Chondrocyte (in vitro differentiated cells): ENCODE data around the gene GADD45G. TPM values are rescaled to one million over a fixed set of nuclear protein-coding genes. Genes with fewer than 3 reads are reported as not detected.
A peak's percentile ranks its signal among the peaks of the same experiment; 100 is the strongest.

ENCODE experiments used
- DNase-seq: peaks from one replicate; pipeline ENCODE4 v3.0.0; 2021; ENCODE audit warnings: mixed read lengths, low spot score
- H3K27ac Mint-ChIP-seq: one replicate; pipeline ENCODE4 v1.8.0; 2021; ENCODE audit warnings: mild to moderate bottlenecking, moderate library complexity, mixed read lengths; ENCODE audit not compliant: unreplicated experiment
- H3K27me3 Mint-ChIP-seq: 2 replicates; pipeline ENCODE4 v1.8.0; 2021; ENCODE audit warnings: low read depth, mixed read lengths
- H3K36me3 Mint-ChIP-seq: 2 replicates; pipeline ENCODE4 v1.8.0; 2021; ENCODE audit warnings: low read depth, mixed read lengths
- H3K4me1 Mint-ChIP-seq: 2 replicates; pipeline ENCODE4 v1.8.0; 2021; ENCODE audit warnings: low read depth, mild to moderate bottlenecking, mixed read lengths
- H3K4me3 Mint-ChIP-seq: one replicate; pipeline ENCODE4 v1.8.0; 2021; ENCODE audit warnings: mild to moderate bottlenecking, moderate library complexity, mixed read lengths; ENCODE audit not compliant: unreplicated experiment
- H3K9me3 Mint-ChIP-seq: 2 replicates; pipeline ENCODE4 v1.8.0; 2021; ENCODE audit warnings: low read depth, mixed read lengths
- total RNA-seq: library from RNA; stranded (reverse); gene quantifications from 3 replicates; pipeline ENCODE4 v1.2.1, GENCODE V29; 2021
- TF ChIP-seq, protein P1 (sequence below): fragments of 200-600 bp; sonication (generic); IDR thresholded peaks from 2 replicates; pipeline ENCODE4 v1.5.0; 2021; ENCODE audit warnings: antibody characterized with exemption, mild to moderate bottlenecking, moderate library complexity

GADD45G gene
- total RNA-seq, 1 donor from 2014 or later = 4.6 TPM

DNA sequence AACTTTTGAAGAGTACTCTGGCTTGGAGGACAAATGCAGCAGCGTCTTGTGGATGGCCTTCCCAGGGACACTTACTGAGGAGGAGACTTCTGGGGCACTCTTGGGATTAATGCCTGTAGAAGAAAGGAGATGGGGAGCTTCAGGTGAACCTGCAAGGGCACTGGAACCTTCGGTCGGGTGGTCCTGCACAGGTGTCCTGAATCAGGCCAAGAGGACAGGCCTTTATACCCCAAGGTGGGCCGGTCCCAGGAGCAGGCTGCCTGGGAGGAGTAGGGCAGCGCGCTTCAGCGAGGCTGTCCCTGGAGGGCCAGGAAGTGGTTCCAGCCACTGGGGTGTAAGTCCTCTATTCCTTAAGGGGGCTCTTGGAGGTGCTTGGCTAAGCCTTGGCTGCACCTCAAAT is 27.9 kb downstream of the GADD45G start:
- H3K4me1 Mint-ChIP-seq = peaks cover 7% of the 10 kb centered on the region
- peaks cover 20% of the 10 kb centered on the region for H3K27me3 Mint-ChIP-seq
- DNase-seq = peak; percentile 87
- TF ChIP-seq, protein P1, sequence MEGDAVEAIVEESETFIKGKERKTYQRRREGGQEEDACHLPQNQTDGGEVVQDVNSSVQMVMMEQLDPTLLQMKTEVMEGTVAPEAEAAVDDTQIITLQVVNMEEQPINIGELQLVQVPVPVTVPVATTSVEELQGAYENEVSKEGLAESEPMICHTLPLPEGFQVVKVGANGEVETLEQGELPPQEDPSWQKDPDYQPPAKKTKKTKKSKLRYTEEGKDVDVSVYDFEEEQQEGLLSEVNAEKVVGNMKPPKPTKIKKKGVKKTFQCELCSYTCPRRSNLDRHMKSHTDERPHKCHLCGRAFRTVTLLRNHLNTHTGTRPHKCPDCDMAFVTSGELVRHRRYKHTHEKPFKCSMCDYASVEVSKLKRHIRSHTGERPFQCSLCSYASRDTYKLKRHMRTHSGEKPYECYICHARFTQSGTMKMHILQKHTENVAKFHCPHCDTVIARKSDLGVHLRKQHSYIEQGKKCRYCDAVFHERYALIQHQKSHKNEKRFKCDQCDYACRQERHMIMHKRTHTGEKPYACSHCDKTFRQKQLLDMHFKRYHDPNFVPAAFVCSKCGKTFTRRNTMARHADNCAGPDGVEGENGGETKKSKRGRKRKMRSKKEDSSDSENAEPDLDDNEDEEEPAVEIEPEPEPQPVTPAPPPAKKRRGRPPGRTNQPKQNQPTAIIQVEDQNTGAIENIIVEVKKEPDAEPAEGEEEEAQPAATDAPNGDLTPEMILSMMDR = no peak
- H3K27ac Mint-ChIP-seq = no peak overlapping the region
- H3K9me3 Mint-ChIP-seq = no peaks in the 10 kb centered on the region
- H3K4me3 Mint-ChIP-seq = no peak overlapping the region
- no peaks in the 10 kb centered on the region for H3K36me3 Mint-ChIP-seq

DNA sequence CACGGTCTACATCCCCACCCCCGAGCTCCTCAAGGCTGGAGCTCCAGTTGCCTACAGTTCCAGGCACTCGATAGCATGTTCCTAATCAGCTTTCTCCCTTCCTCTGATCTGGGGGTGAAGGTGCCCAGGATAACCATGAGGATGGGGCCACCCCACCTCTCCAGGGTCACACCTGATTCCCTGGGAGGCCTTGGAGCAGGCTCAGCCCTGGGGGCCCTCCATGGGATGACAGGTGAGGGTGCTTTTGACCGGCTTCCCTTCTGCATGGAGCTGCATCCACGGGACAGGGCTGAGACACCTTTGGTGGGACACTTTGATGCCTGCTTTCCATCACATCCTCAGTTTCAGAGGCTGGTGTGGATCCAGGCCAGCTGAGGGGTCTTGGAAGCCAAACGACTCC is 28.6 kb downstream of the GADD45G start:
- Mint-ChIP-seq H3K27ac (no peak overlapping the region), H3K4me3 (no peak overlapping the region), H3K27me3 (peaks cover 22% of the 10 kb centered on the region), H3K36me3 (no peaks in the 10 kb centered on the region), H3K9me3 (no peaks in the 10 kb centered on the region), H3K4me1 (peaks cover 7% of the 10 kb centered on the region)
- TF ChIP-seq, protein P1 = no peak
- DNase-seq = peak; percentile 51

DNA sequence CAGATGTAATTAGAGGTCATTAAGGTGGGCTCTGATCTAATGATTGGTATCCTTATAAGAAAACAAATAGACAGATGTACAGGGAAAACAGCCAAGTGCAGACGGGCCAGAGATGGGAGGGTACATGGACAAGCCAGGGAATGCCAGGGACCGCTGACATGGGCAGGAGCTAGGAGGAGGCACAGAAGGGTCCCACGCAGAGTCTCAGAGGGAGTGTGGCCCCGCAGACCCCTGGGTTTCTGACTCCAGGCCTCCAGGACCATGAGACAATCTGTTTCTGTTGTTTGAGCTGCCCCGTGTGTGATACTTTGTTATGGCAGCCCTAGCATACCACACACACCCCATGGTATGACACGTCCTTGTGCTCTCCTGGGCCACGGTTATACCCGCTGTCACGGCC is 29.1 kb downstream of the GADD45G start:
- H3K4me1 Mint-ChIP-seq = peaks cover 7% of the 10 kb centered on the region
- no peaks in the 10 kb centered on the region for H3K9me3 Mint-ChIP-seq
- H3K27me3 Mint-ChIP-seq = peaks cover 17% of the 10 kb centered on the region
- no peak overlapping the region for H3K27ac Mint-ChIP-seq
- no peaks in the 10 kb centered on the region for H3K36me3 Mint-ChIP-seq
- TF ChIP-seq, protein P1 = no peak
- DNase-seq = peak; percentile 57
- no peak overlapping the region for H3K4me3 Mint-ChIP-seq

DNA sequence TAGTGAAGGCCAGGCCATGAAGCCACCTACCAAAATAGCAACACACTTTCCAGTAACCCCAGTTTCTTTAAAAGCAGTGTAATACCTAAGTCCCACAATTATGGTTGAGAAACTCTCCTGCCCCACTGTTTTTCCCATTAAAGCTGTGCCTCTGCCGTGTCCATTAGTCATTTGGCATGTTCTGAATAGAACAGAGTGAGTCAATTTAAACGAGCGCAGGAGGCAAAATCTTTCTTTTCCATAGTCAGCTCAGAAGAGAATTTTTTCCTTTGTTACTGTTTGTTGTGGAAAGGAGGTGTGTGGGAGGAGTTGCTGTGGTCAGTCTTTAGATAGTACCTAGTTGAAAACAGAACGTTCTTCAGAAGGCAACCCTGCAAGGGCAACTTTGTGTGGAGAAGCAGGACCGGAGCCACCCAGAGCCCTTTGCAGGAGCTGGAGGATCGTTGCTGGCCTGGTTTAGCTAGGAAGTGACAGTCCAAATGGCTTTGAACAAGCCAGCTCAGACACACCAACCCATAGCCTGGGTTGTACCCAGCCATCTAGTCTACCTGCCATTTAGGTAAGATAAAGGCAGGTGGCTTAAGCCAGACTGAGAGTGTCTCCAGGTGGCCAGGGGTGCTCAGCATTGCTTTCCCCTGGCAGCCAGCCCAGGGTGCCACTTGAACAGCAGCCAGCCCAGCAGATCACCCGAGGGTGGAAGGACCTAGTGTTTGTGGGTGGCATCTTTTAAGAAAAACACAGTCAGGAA is 30.4 kb downstream of the GADD45G start:
- Mint-ChIP-seq H3K27ac (no peak overlapping the region), H3K9me3 (no peaks in the 10 kb centered on the region)
- no peak for DNase-seq

DNA sequence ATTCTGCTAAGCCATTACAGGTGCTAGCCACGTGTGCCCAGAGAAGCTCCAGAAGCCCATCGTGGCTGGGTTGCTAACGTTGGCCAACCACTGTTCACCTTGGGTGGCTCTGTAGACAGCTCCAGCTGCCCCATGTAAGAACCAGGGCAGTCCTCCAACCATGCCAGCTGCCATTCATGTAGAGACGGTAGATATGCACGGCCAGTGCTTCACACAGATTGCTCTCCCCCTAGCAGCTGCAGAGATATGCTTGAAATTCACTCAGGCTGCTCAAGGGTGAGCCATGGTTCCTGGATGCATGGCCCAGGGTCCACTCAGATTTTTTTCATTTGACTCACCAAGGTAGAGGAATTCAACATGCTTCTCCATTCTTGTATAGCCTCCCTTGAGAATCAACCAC is 31.0 kb downstream of the GADD45G start:
- no peak overlapping the region for H3K4me3 Mint-ChIP-seq

More for the DNA sequence above, 30.4 kb downstream of the GADD45G start:
- H3K4me1 Mint-ChIP-seq = peaks cover 15% of the 10 kb centered on the region
- no peaks in the 10 kb centered on the region for H3K36me3 Mint-ChIP-seq
- H3K4me3 Mint-ChIP-seq = no peak overlapping the region
- TF ChIP-seq, protein P1 = no peak
- peaks cover 10% of the 10 kb centered on the region for H3K27me3 Mint-ChIP-seq

More for the DNA sequence above, 31.0 kb downstream of the GADD45G start:
- H3K9me3 Mint-ChIP-seq = no peaks in the 10 kb centered on the region
- no peak for DNase-seq
- peaks cover 15% of the 10 kb centered on the region for H3K4me1 Mint-ChIP-seq
- H3K36me3 Mint-ChIP-seq = no peaks in the 10 kb centered on the region
- no peak overlapping the region for H3K27ac Mint-ChIP-seq
- H3K27me3 Mint-ChIP-seq = peaks cover 6% of the 10 kb centered on the region
- TF ChIP-seq, protein P1 = no peak
